B cell (primary cell): ENCODE data around the gene RFC2. TPM values are rescaled to one million over a fixed set of nuclear protein-coding genes. Genes with fewer than 3 reads are reported as not detected.

Experiments used
- ATAC-seq: fragments of 200-7000 bp; cut with Tn5 transposase; one replicate; pipeline ENCODE4 v1.10.0; 2021; ENCODE audit warnings: low read depth, mild to moderate bottlenecking, moderate number of reproducible peaks, moderate library complexity
- CTCF ChIA-PET: fragments of 350-600 bp; sonication (Branson Sonifier 250); formaldehyde crosslinking; loops from one replicate; lab custom pipeline; 2021; ENCODE audit warnings: antibody characterized with exemption, inconsistent platforms; lab: Charles Lee
- POLR2A ChIA-PET: fragments of 350-600 bp; sonication (Branson Sonifier 250); formaldehyde crosslinking; loops from one replicate; lab custom pipeline; 2021; ENCODE audit warnings: antibody characterized with exemption; lab: Charles Lee
- DNase-seq: peaks from one replicate; pipeline ENCODE4 v3.0.0; 2013
- H2AFZ ChIP-seq: 2 replicates; pipeline ENCODE4 v1.6.1; 2012; ENCODE audit warnings: mild to moderate bottlenecking, low read depth, low read length; ENCODE audit not compliant: insufficient read depth, poor library complexity, severe bottlenecking
- H3K27ac ChIP-seq, 2 donors: 1 replicate in 1 of 2; 2 replicates in 1 of 2; pipeline ENCODE4 v1.5.1; 2012 to 2013; ENCODE audit warnings: low read length in 2 of 2, mild to moderate bottlenecking in 2 of 2, moderate library complexity in 1 of 2
- H3K27me3 ChIP-seq, 4 experiments: fragments of 200-600 bp in 1 of 4; sonication (generic) in 1 of 4; replicated peaks in 1 of 4; 1 replicate in 2 of 4; 2 replicates in 2 of 4; pipeline versions ENCODE4 v1.6.1 to v1.7.0; 2013 to 2016; ENCODE audit warnings: low read length in 3 of 4, mild to moderate bottlenecking in 2 of 4, mixed read lengths in 1 of 4, moderate library complexity in 1 of 4; ENCODE audit not compliant: insufficient read depth in 4 of 4, control insufficient read depth in 3 of 4; ENCODE audit errors: control extremely low read depth in 1 of 4
- H3K36me3 ChIP-seq, 2 experiments: replicated peaks in 1 of 2; 1 replicate in 1 of 2; 2 replicates in 1 of 2; pipeline versions ENCODE4 v1.6.1 to v1.7.1; 2013; ENCODE audit warnings: low read length in 1 of 2; ENCODE audit not compliant: insufficient read depth in 2 of 2, control insufficient read depth in 1 of 2; ENCODE audit errors: control extremely low read depth in 1 of 2, extremely low read depth in 1 of 2
- H3K4me1 ChIP-seq, 2 donors: fragments of 200-600 bp in 1 of 2; sonication (generic) in 1 of 2; 1 replicate in 1 of 2; 2 replicates in 1 of 2; pipeline versions ENCODE4 v1.5.1 to v1.6.1; 2013 to 2017; ENCODE audit warnings: low read length in 2 of 2; ENCODE audit not compliant: control insufficient read depth in 2 of 2, insufficient read depth in 2 of 2
- H3K4me2 ChIP-seq: replicated peaks from 2 replicates; pipeline ENCODE3; 2012; ENCODE audit warnings: mild to moderate bottlenecking, low read depth, low read length; ENCODE audit not compliant: poor library complexity, severe bottlenecking
- H3K4me3 ChIP-seq, 5 experiments: fragments of 200-600 bp in 1 of 5; sonication (generic) in 1 of 5; 1 replicate in 3 of 5; 2 replicates in 2 of 5; pipeline versions ENCODE4 v1.5.1 to v1.7.0; 2011 to 2016; ENCODE audit warnings: low read length in 4 of 5, mild to moderate bottlenecking in 4 of 5, low read depth in 2 of 5, control low read depth in 1 of 5, moderate library complexity in 1 of 5; ENCODE audit not compliant: insufficient read depth in 1 of 5; ENCODE audit errors: control extremely low read depth in 1 of 5, extremely low read depth in 1 of 5
- H3K79me2 ChIP-seq: fragments of 200-600 bp; sonication (generic); one replicate; pipeline ENCODE4 v1.6.0; 2016; ENCODE audit warnings: low read length; ENCODE audit not compliant: control insufficient read depth, insufficient read depth
- H3K9ac ChIP-seq: fragments of 200-600 bp; sonication (generic); 2 replicates; pipeline ENCODE4 v1.6.1; 2017; ENCODE audit warnings: mild to moderate bottlenecking, low read length, moderate library complexity
- H3K9me3 ChIP-seq, 3 donors: one replicate each; pipeline versions ENCODE4 v1.6.1 to v1.7.1; 2013; ENCODE audit warnings: low read length in 2 of 3; ENCODE audit not compliant: control insufficient read depth in 2 of 3, insufficient read depth in 1 of 3; ENCODE audit errors: control extremely low read depth in 1 of 3
- H4K20me1 ChIP-seq: 2 replicates; pipeline ENCODE4 v1.6.0; 2012; ENCODE audit warnings: mild to moderate bottlenecking, low read length; ENCODE audit not compliant: insufficient read depth, control insufficient read depth, poor library complexity, severe bottlenecking
- H3K27ac Mint-ChIP-seq: one replicate; pipeline ENCODE4 v1.8.0; 2021; ENCODE audit warnings: mixed read lengths
- H3K27me3 Mint-ChIP-seq: one replicate; pipeline ENCODE4 v1.8.0; 2021; ENCODE audit warnings: mixed read lengths
- H3K4me1 Mint-ChIP-seq: one replicate; pipeline ENCODE4 v1.8.0; 2021; ENCODE audit warnings: mixed read lengths
- H3K4me3 Mint-ChIP-seq: one replicate; pipeline ENCODE4 v1.8.0; 2021; ENCODE audit warnings: mixed read lengths
- H3K9me3 Mint-ChIP-seq: one replicate; pipeline ENCODE4 v1.8.0; 2022; ENCODE audit warnings: mixed read lengths; ENCODE audit not compliant: insufficient read depth
- CTCF ChIP-seq: fragments of 200-600 bp; IDR thresholded peaks from one replicate; pipeline ENCODE4 v1.8.0; 2022; ENCODE audit warnings: antibody characterized with exemption, mild to moderate bottlenecking
- EZH2 ChIP-seq: IDR thresholded peaks from 2 replicates; pipeline ENCODE4 v1.6.1; 2012; ENCODE audit warnings: borderline replicate concordance, low read depth, mild to moderate bottlenecking, moderate library complexity, low read length; ENCODE audit not compliant: insufficient read depth, poor library complexity, severe bottlenecking
- WGBS: methylation state at CpG from one replicate; pipeline ENCODE4 v1.1.5; 2013; ENCODE audit warnings: missing lambda C conversion rate; ENCODE audit not compliant: insufficient coverage; 5-methylcytosine and 5-hydroxymethylcytosine counted together
- intact Hi-C: fragments of 100-400 bp; cut with micrococcal nuclease; formaldehyde crosslinking; loops from one replicate; pipeline ENCODE4 v1.10.0; 2022
- polyA plus RNA-seq: library from polyadenylated mRNA; depleted of rRNA; stranded (reverse); fragments of >200 nt; gene quantifications from 2 replicates; pipeline ENCODE4 v1.2.3, GENCODE V29; 2012
- total RNA-seq, 2 donors: library from RNA; stranded (reverse); fragments of 120-200 nt in 1 of 2; gene quantifications; 1 replicate in 1 of 2; 2 replicates in 1 of 2; pipeline versions ENCODE4 v1.2.3 to v1.2.4, GENCODE V29; 2013 to 2022

RFC2 gene
- total and polyA plus RNA-seq, 2 donors (not counting 1 experiment from before 2014, with no cell fraction given), result 20.2 to 36.4 TPM

- WGBS, result 83% methylated on average over 4 of the region's 13 CpGs
- Histone ChIP-seq H2AFZ (no peak overlapping the region), H3K9ac (no peak overlapping the region), H3K4me3 (no peak overlapping the region), H3K79me2 (no peaks in the 10 kb centered on the region), H3K27me3 (no peaks in the 10 kb centered on the region), H3K36me3 (no peaks in the 10 kb centered on the region), H3K9me3 (no peaks in the 10 kb centered on the region), H3K4me1 (peaks cover 23 to 56% of the 10 kb centered on the region in 2 donors), H3K4me2 (no peak overlapping the region), H3K27ac (no peak overlapping the region), H4K20me1 (no peaks in the 10 kb centered on the region)
- Mint-ChIP-seq H3K9me3 (no peaks in the 10 kb centered on the region), H3K4me3 (peak overlapping the region; percentile 37), H3K27ac (no peak overlapping the region), H3K27me3 (no peaks in the 10 kb centered on the region), H3K4me1 (peaks cover 50% of the 10 kb centered on the region)
- no peak for DNase-seq
- no peak for TF ChIP-seq EZH2
- TF ChIP-seq CTCF, result no peak
- POLR2A ChIA-PET, result interaction anchor here (0.6 to 1.3 kb wide), 7 partner anchors 8 to 729 kb away, joined by 3 to 8 read pairs (median 4); partner anchors contain the start of gene CLIP2
- no peak for ATAC-seq
- CTCF ChIA-PET, result interaction anchor here (0.6 to 8.4 kb wide), 8 partner anchors 9 to 168 kb away, joined by 3 to 56 read pairs (median 4); partner anchors contain the start of gene CLIP2
- intact Hi-C loops, result loop anchor here (5.0 kb wide), 1 partner anchor 36 kb away; no protein-coding TSS in a partner anchor
Measured at GRCh38 chr7:74267756-74268565, 13.8 kb upstream of the RFC2 start.
